NCI-H226 (cell line): ENCODE data around the gene RANBP2.

Source experiments
- DNase-seq: peaks from one replicate; pipeline ENCODE4 v3.0.0-alpha.2; 2015

Gene RANBP2

DNA sequence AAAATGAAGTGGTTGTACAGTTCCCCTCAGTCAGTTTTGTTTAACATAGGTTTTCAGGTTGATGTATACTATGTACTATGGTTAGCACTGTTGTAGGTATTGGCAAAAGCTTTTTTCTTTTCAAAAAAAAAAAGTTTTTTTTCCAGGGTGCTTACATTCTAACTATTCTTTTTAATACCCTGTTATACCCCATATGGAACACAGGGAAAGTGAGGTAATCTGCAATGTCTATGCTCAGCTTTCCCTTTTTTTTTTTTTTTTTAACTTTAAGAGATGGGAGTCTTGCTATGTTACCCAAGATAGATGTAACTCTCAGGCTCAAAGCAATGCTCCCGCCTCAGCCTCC lies 66.7 kb downstream of the RANBP2 start:
- DNase-seq, result no peak

GRCh38 chr2:108786354-108787215 lies 67.3 kb downstream of the RANBP2 start, which contains the start of gene CCDC138:
TSS of gene CCDC138 (plus strand) at chr2:108786771. CDS start at chr2:108786823, 52 bp downstream.
- peak; percentile 88 for DNase-seq

DNA sequence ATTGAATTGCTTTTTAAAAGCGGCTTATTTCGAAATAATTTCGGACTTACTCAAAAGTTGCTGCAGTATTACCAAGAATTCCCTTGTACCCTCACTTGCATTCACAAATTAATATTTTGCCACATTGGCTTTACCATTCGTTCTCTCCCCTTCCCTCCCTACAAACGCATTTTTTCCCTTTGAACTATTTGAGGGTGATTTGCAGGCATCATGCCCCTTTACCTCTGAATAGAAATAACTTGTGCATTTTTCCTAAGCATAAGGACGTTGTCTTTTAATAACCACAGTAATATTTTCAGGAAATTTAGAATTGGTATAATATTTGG lies 67.9 kb downstream of the RANBP2 start:
- no peak for DNase-seq

GRCh38 chr2:108803045-108803736 lies 83.9 kb downstream of the RANBP2 start:
- no peak for DNase-seq

DNA sequence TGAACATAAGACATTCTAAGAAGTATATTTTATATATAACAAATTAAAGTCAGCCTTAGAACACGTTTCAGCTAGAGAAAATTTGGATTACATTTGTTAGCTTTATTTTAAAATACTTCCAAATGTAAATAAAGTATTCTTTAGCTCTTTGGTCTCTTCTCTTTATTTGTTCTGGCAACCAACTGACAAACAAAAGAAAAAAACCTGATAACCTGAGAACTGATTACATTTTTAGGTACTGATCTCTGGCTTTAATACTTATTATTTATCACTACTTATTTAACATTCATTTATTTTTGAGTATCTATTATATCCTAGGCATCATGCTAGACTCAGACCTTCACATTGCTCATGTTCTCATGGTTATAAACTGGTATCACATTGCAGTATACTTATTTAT lies 85.8 kb downstream of the RANBP2 start:
- DNase-seq, result no peak

DNA sequence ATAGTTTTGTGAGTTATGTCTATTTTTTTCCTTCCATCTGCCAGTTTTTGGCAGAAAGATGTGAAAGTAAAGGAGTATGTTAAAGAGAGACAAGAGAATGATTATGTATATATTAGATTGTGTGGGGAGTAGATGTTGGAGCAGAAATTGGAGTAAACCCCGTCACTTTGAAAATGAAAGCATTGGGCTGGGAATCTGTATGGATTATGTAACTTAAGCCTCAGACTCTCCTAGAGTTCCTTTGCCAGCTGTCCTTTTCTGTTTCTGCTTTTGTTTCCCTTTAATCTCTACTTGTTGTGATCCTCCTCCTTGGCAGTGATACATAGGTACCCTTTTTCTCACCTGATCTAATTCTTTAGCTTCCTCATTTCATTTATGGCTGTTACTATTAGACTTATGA lies 86.5 kb downstream of the RANBP2 start:
- DNase-seq, result no peak

- DNase-seq, result no peak
These were observed 87.3 kb downstream of the RANBP2 start for GRCh38 chr2:108806371-108807113.

GRCh38 chr2:108809936-108810335 lies 90.7 kb downstream of the RANBP2 start:
- no peak for DNase-seq

- DNase-seq, result no peak
These were observed 92.0 kb downstream of the RANBP2 start for GRCh38 chr2:108810993-108811957.

DNA sequence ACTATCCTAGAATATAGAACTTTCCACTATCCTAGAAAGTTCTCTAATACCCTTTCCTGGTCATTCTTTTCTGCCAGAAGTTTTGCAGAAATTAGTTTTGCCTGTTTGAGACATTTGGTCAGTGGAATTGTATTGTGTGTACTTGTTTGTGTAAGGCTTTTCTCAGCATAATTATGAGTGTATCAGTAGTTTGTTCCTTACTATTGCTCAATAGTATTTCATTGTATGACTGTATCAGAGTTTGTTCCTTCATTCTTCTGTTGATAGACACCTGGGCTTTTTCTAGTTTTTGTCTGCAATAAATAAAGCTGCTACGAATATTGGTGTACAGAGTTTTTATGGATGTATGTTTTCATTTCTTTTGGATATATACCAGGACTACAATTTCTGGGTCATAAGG lies 94.5 kb downstream of the RANBP2 start:
- DNase-seq, result no peak

DNA sequence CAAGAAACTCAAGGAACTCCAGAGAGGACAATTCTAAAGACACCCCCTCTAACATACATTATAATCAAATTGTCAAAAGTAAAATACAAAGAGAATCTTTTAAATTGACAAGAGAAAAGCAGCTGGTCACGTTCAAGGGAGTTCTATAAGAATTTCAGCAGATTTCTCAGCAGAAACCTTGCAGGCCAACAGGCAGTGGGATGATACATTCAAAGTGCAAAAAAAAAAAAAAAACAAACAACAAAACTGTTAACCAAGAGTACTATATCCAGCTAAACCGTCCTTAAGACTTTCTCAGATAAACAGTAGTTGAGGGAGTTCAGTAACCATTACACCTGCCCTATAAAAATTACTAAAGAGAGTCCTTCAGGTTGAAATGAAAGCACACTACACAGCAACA lies 101.2 kb downstream of the RANBP2 start:
- no peak for DNase-seq

- no peak for DNase-seq
These were observed 104.0 kb downstream of the RANBP2 start for GRCh38 chr2:108823286-108823685.

- no peak for DNase-seq
These were observed 105.2 kb downstream of the RANBP2 start for GRCh38 chr2:108824316-108825070.

DNA sequence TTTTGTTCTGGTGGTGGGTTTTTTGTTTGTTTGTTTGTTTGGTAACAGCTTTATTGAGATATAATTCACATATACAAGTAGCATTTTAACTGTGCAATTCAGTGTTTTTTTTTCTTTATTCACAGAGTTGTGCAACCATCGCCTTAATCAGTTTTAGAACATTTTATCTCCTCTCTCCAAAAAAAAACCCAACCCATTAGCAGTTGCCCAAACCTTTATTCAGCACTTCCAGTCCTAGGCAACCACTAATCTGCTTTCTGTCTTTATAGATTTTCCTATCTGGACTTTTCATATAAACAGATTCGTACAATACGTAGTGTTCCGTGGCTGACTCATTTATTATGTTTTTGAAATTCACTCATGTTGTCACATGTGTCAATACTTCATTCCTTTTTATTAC lies 106.0 kb downstream of the RANBP2 start:
- no peak for DNase-seq

GRCh38 chr2:108825736-108826135 lies 106.5 kb downstream of the RANBP2 start:
- no peak for DNase-seq

DNA sequence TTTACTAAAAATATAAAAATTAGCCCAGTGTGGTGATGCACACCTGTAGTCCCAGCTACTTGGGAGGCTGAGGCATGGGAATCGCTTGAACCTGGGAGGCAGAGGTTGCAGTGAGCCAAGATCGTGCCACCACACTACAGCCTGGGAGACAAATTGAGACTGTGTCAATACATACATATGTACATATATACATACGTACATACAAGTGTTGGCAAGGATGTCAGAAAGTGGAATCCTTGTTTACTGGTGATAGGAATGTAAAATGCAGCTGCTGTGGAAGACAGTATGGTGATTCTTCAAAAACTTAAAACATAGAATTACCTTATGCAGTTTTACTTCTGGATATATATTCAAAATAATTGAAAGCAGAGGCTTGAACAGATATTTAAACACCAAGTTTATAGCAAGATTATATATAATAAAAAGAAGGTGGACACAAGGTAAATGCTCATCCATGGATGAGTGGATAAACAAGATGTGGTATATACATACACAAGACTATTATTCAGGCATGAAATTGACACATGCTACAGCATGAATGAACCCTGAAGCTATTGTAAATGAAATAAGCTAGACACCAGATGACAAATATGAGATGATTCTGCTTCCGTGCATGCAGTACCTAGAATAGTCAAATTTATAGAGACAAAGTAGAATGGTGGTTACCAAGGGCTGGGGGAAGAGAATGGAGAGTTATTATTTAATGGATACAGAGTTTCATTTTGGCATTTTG lies 110.5 kb downstream of the RANBP2 start:
- no peak for DNase-seq

DNA sequence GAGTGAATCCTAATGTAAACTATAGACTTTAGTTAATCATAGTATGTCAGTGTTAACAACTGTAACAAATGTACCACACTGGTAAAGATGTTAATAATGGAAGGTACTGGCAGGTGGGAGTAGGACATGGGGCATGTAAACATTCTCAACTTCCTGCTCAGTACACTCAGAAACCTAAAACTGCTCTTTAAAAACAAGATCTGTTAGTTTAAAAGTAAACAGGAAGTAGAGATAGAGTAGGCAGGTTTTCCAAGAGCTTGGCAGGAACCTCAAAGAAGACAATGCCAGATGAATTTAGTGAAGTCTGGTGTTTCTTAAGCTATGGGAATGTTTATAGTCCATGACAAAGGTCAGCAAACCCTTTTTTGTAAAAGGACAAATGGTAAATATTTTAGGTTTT lies 113.9 kb downstream of the RANBP2 start:
- DNase-seq, result no peak

- no peak for DNase-seq
These were observed 115.3 kb downstream of the RANBP2 start for GRCh38 chr2:108834620-108835019.

DNA sequence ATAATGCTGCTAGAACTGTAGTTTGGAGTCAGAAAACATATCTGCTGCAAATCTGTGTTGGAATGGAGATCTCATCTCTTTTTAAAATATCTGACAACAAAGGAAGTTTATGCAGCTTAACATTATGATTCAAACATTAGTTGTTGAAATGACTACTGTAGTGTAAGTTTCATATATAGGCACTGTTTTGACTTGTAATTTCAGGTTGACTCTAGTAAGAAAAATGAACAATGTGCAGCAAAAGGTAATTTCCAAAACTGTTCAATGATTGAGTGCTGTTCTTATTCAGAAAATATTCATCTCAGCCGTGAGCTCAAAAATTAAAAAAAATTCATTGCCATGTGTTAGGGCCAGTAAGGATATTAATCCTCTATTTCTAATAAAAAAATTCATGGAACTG lies 115.8 kb downstream of the RANBP2 start:
- DNase-seq, result no peak
